HG03378 (cell line): Measurements from ENCODE around the gene PSMA3.

Experiments used
- ATAC-seq: cut with Tn5 transposase; IDR thresholded peaks from one replicate; pipeline ENCODE4 v1.9.1; 2021; ENCODE audit warnings: mild to moderate bottlenecking, moderate library complexity; ENCODE audit not compliant: unreplicated experiment

Gene PSMA3

GRCh38 chr14:58298477-58299400 is 54.1 kb downstream of the PSMA3 start, which contains the start of gene ARID4A:
Gene ARID4A (plus strand): TSS chr14:58298555. CDS start chr14:58299855, 1,300 bp downstream.
- ATAC-seq = no peak

GRCh38 chr14:58299401-58300330 is 55.0 kb downstream of the PSMA3 start:
- ATAC-seq = no peak

- no peak for ATAC-seq
Measured at GRCh38 chr14:58301416-58301815, 56.8 kb downstream of the PSMA3 start.

GRCh38 chr14:58305730-58306129 is 61.1 kb downstream of the PSMA3 start:
- ATAC-seq = no peak

GRCh38 chr14:58307597-58308316 is 63.1 kb downstream of the PSMA3 start:
- no peak for ATAC-seq

- ATAC-seq = no peak
Measured at GRCh38 chr14:58309086-58309485, 64.4 kb downstream of the PSMA3 start.

- ATAC-seq = no peak
Measured at GRCh38 chr14:58313699-58314098, 69.1 kb downstream of the PSMA3 start.

- no peak for ATAC-seq
Measured at GRCh38 chr14:58315606-58316005, 71.0 kb downstream of the PSMA3 start.
